COLO829 (cell line): ENCODE data around the gene PBXIP1.
"Not testable (repeated sequence)": the region's sequence is repeated elsewhere in the genome, so short reads cannot be mapped to it uniquely, and the experiment has no call there.

Experiments
- DNase-seq: peaks from one replicate; pipeline ENCODE4 v3.0.0; 2012; ENCODE audit warnings: low spot score

Gene PBXIP1

GRCh38 chr1:154994269-154994587 is 38.3 kb upstream of the PBXIP1 start:
- DNase-seq = no peak

- DNase-seq = no peak
Measured at GRCh38 chr1:154993572-154994268, 37.8 kb upstream of the PBXIP1 start, which contains the start of gene LENEP. TSS of gene LENEP (plus strand) at chr1:154993586. CDS start at chr1:154993608, 22 bp downstream.

GRCh38 chr1:154992721-154993571 is 37.0 kb upstream of the PBXIP1 start:
- DNase-seq = no peak

GRCh38 chr1:154990276-154990675 is 34.4 kb upstream of the PBXIP1 start:
- no peak for DNase-seq

GRCh38 chr1:154989195-154989860 is 33.4 kb upstream of the PBXIP1 start:
- no peak for DNase-seq

- DNase-seq = no peak
Measured at GRCh38 chr1:154988058-154988954, 32.4 kb upstream of the PBXIP1 start.

GRCh38 chr1:154987326-154987725 is 31.4 kb upstream of the PBXIP1 start:
- DNase-seq = no peak

- not testable (repeated sequence) for DNase-seq
Measured at GRCh38 chr1:154986736-154987135, 30.8 kb upstream of the PBXIP1 start.

- no peak for DNase-seq
Measured at GRCh38 chr1:154983776-154984466, 28.0 kb upstream of the PBXIP1 start.

GRCh38 chr1:154982897-154983648 is 27.2 kb upstream of the PBXIP1 start, which contains the start of gene FLAD1:
TSS of gene FLAD1 (plus strand) at chr1:154983344. CDS start at chr1:154983695, 351 bp downstream.
- peak; percentile 100 for DNase-seq

- DNase-seq = no peak
Measured at GRCh38 chr1:154982341-154982740, 26.4 kb upstream of the PBXIP1 start.

GRCh38 chr1:154978360-154978759 is 22.5 kb upstream of the PBXIP1 start:
- no peak for DNase-seq

- not testable (repeated sequence) for DNase-seq
Measured at GRCh38 chr1:154977762-154978161, 21.9 kb upstream of the PBXIP1 start.

- no peak for DNase-seq
Measured at GRCh38 chr1:154975409-154976059, 19.6 kb upstream of the PBXIP1 start.

- DNase-seq = peak; percentile 98
Measured at GRCh38 chr1:154974808-154975408, 19.0 kb upstream of the PBXIP1 start.

- peak; percentile 99 for DNase-seq
Measured at GRCh38 chr1:154974102-154974807, 18.4 kb upstream of the PBXIP1 start, which contains the start of gene CKS1B. TSS of gene CKS1B (plus strand) at chr1:154974681. CDS start at chr1:154974746, 65 bp downstream.

GRCh38 chr1:154973344-154974101 is 17.6 kb upstream of the PBXIP1 start:
- DNase-seq = peak; percentile 99
